HEK293 (cell line): ENCODE data around the gene BICRAL.

Experiments used
- CTCF ChIA-PET: fragments of 350-600 bp; formaldehyde crosslinking; extraction: SDS; loops from one replicate; lab custom pipeline; 2021; ENCODE audit warnings: antibody characterized with exemption; lab: Yijun Ruan, JAX
- POLR2A ChIA-PET: fragments of 300-600 bp; formaldehyde crosslinking; extraction: SDS; loops from one replicate; lab custom pipeline; 2020; ENCODE audit warnings: antibody characterized with exemption, inconsistent platforms; lab: Yijun Ruan, JAX
- H3K27ac ChIP-seq: fragments of 200-500 bp; sonication (Bioruptor generic); 2 replicates; pipeline ENCODE4 v1.5.1; 2014; ENCODE audit warnings: low read depth, low read length, control low read depth, inconsistent platforms; ENCODE audit errors: extremely low read depth
- H3K36me3 ChIP-seq, 2 experiments: fragments of 200-500 bp in 1 of 2; sonication (Bioruptor generic) in 1 of 2; 1 replicate in 1 of 2; 2 replicates in 1 of 2; pipeline ENCODE4 v1.5.1; 2014 to 2017; ENCODE audit warnings: inconsistent platforms in 2 of 2, low read length in 2 of 2; ENCODE audit not compliant: control insufficient read depth in 2 of 2, insufficient read depth in 1 of 2
- H3K4me1 ChIP-seq: fragments of 200-500 bp; sonication (Bioruptor generic); 2 replicates; pipeline ENCODE4 v1.5.1; 2014; ENCODE audit warnings: mild to moderate bottlenecking, low read length, inconsistent platforms; ENCODE audit not compliant: control insufficient read depth, insufficient read depth
- H3K4me3 ChIP-seq: 2 replicates; pipeline ENCODE4 v1.5.1; 2011; ENCODE audit warnings: low read depth, mild to moderate bottlenecking, control low read depth, low read length, moderate library complexity
- H3K9me3 ChIP-seq: fragments of 200-500 bp; sonication (Bioruptor generic); 2 replicates; pipeline ENCODE4 v1.5.1; 2014; ENCODE audit warnings: low read depth, low read length, inconsistent platforms; ENCODE audit not compliant: control insufficient read depth, insufficient read depth
- CTCF ChIP-seq: fragments of 450-650 bp; formaldehyde crosslinking; IDR thresholded peaks from 2 replicates; pipeline ENCODE4 v1.5.1; 2016; ENCODE audit warnings: missing biosample characterization, missing genetic modification characterization
- PRDM1 ChIP-seq: fragments of 450-650 bp; formaldehyde crosslinking; IDR thresholded peaks from 2 replicates; pipeline ENCODE4; 2016; ENCODE audit warnings: missing biosample characterization, missing genetic modification characterization
- PRDM2 ChIP-seq: fragments of 450-650 bp; formaldehyde crosslinking; IDR thresholded peaks from 2 replicates; pipeline ENCODE4 v1.5.1; 2016; ENCODE audit warnings: missing biosample characterization, missing genetic modification characterization, borderline replicate concordance
- ZBTB17 ChIP-seq: fragments of 450-650 bp; formaldehyde crosslinking; IDR thresholded peaks from 2 replicates; pipeline ENCODE4 v1.5.1; 2016; ENCODE audit warnings: missing biosample characterization, missing genetic modification characterization
- ZBTB44 ChIP-seq: fragments of 450-650 bp; IDR thresholded peaks from 2 replicates; pipeline ENCODE4 v1.5.1; 2018; ENCODE audit warnings: missing biosample characterization, mild to moderate bottlenecking, missing genetic modification characterization
- ZNF174 ChIP-seq: fragments of 450-650 bp; formaldehyde crosslinking; IDR thresholded peaks from 2 replicates; pipeline ENCODE4 v1.5.0; 2017; ENCODE audit warnings: missing biosample characterization, mild to moderate bottlenecking, missing genetic modification characterization
- ZNF19 ChIP-seq: fragments of 450-650 bp; formaldehyde crosslinking; IDR thresholded peaks from 2 replicates; pipeline ENCODE4; 2016; ENCODE audit warnings: missing biosample characterization, missing genetic modification characterization, low read depth
- ZNF23 ChIP-seq: fragments of 450-650 bp; formaldehyde crosslinking; IDR thresholded peaks from 2 replicates; pipeline ENCODE4 v1.5.1; 2016; ENCODE audit warnings: missing biosample characterization, missing genetic modification characterization, borderline replicate concordance
- ZNF335 ChIP-seq: fragments of 450-650 bp; formaldehyde crosslinking; conservative IDR thresholded peaks from 2 replicates; pipeline ENCODE4 v1.5.1; 2016; ENCODE audit warnings: missing biosample characterization, missing genetic modification characterization
- ZNF544 ChIP-seq: fragments of 450-650 bp; formaldehyde crosslinking; IDR thresholded peaks from 2 replicates; pipeline ENCODE4 v1.5.0; 2017; ENCODE audit warnings: missing biosample characterization, missing genetic modification characterization
- ZNF571 ChIP-seq: fragments of 450-650 bp; formaldehyde crosslinking; IDR thresholded peaks from 2 replicates; pipeline ENCODE4 v1.5.0; 2017; ENCODE audit warnings: missing biosample characterization, missing genetic modification characterization
- ZNF585B ChIP-seq: fragments of 450-650 bp; formaldehyde crosslinking; IDR thresholded peaks from 2 replicates; pipeline ENCODE4 v1.5.1; 2016; ENCODE audit warnings: missing biosample characterization, missing genetic modification characterization
- ZNF791 ChIP-seq: fragments of 450-650 bp; formaldehyde crosslinking; IDR thresholded peaks from 2 replicates; pipeline ENCODE4 v1.5.1; 2016; ENCODE audit warnings: missing biosample characterization, missing genetic modification characterization
- ZSCAN18 ChIP-seq: fragments of 450-650 bp; formaldehyde crosslinking; IDR thresholded peaks from 2 replicates; pipeline ENCODE4 v1.5.1; 2016; ENCODE audit warnings: missing biosample characterization, missing genetic modification characterization
- ZSCAN30 ChIP-seq: fragments of 450-650 bp; IDR thresholded peaks from 2 replicates; pipeline ENCODE4 v1.5.1; 2018; ENCODE audit warnings: missing biosample characterization, mild to moderate bottlenecking, missing genetic modification characterization, moderate library complexity
- TF ChIP-seq, protein P1 (sequence below): fragments of 450-650 bp; formaldehyde crosslinking; IDR thresholded peaks from 2 replicates; pipeline ENCODE4 v1.5.1; 2017; ENCODE audit warnings: missing biosample characterization, mild to moderate bottlenecking, missing genetic modification characterization, moderate library complexity

BICRAL gene

GRCh38 chr6:42911171-42912021 is 129.5 kb downstream of the BICRAL start:
- Histone ChIP-seq H3K9me3 (no peaks in the 10 kb centered on the region), H3K4me3 (no peak overlapping the region), H3K27ac (no peak overlapping the region), H3K4me1 (no peaks in the 10 kb centered on the region), H3K36me3 (no peaks in the 10 kb centered on the region)
- ChIA-PET CTCF (interaction anchor here (1.1 to 2.6 kb wide), 2 partner anchors 10 to 232 kb away, joined by 4 to 25 read pairs; no protein-coding TSS in a partner anchor), POLR2A (interaction anchor here (0.6 to 0.7 kb wide), 2 partner anchors 103 to 143 kb away, joined by 4 to 5 read pairs; partner anchors contain the start of gene KLHDC3)
- TF ChIP-seq ZNF23 (no peak), ZSCAN18 (tag by site-specific recombination) (no peak), ZBTB44 (tag by site-specific recombination) (no peak), ZNF791 (tag by site-specific recombination) (no peak)
- TF ChIP-seq, protein P1, sequence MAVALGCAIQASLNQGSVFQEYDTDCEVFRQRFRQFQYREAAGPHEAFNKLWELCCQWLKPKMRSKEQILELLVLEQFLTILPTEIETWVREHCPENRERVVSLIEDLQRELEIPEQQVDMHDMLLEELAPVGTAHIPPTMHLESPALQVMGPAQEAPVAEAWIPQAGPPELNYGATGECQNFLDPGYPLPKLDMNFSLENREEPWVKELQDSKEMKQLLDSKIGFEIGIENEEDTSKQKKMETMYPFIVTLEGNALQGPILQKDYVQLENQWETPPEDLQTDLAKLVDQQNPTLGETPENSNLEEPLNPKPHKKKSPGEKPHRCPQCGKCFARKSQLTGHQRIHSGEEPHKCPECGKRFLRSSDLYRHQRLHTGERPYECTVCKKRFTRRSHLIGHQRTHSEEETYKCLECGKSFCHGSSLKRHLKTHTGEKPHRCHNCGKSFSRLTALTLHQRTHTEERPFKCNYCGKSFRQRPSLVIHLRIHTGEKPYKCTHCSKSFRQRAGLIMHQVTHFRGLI, result no peak

GRCh38 chr6:42914546-42914945 is 132.7 kb downstream of the BICRAL start:
- H3K4me1 ChIP-seq, result no peaks in the 10 kb centered on the region
- ChIA-PET POLR2A (interaction anchor here (0.7 to 2.6 kb wide), 4 partner anchors 15 to 402 kb away, joined by 3 to 18 read pairs (median 6); partner anchors contain the start of genes CNPY3 and KLHDC3), CTCF (interaction anchor here (0.6 to 1.9 kb wide), 6 partner anchors 9 to 229 kb away, joined by 3 to 11 read pairs (median 8); partner anchors contain the start of gene CNPY3)
- no peak overlapping the region for H3K27ac ChIP-seq
- no peak overlapping the region for H3K4me3 ChIP-seq
- TF ChIP-seq PRDM1 (tag by site-specific recombination), result no peak
- no peak for TF ChIP-seq ZNF174 (tag by site-specific recombination)
- peak; percentile 40; the same call in 1 of the 2 replicates for TF ChIP-seq ZNF335 (tag by site-specific recombination)
- TF ChIP-seq ZBTB17 (tag by site-specific recombination), result peak; percentile 58
- no peaks in the 10 kb centered on the region for H3K36me3 ChIP-seq
- no peaks in the 10 kb centered on the region for H3K9me3 ChIP-seq

DNA sequence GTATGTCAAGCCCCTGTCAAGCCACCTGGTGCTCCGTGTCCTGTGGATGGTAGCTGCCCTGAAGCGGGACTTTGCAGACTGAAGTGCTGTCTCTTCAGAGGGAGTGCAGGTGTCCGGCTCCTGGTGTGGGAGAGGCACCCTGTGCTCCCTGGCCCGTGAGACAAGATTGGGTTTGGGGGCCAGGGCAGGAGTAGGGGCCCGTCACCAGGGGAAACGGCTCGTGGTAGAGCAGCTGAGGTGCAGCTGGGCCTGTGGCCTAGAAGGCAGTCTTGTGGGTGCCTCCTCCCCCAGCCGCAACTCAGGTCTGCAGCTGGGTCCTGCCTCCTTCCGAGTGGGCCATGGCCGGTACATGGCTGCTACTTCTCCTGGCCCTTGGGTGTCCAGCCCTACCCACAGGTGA is 133.9 kb downstream of the BICRAL start, which contains the start of gene PTCRA:
Gene PTCRA, plus strand, starts transcription at position 322 of the 400 bp plus-strand sequence. Its CDS starts 17 bp downstream, at position 339.
- Histone ChIP-seq H3K27ac (no peak within 1 kb of the TSS), H3K4me1 (no peaks in the 10 kb centered on the region), H3K9me3 (no peaks in the 10 kb centered on the region), H3K4me3 (no peak within 1 kb of the TSS), H3K36me3 (no peaks in the 10 kb centered on the region)
- ChIA-PET CTCF (interaction anchor here (1.2 to 1.8 kb wide), 2 partner anchors 14 kb away, joined by 6 to 7 read pairs; no protein-coding TSS in a partner anchor), POLR2A (interaction anchor here (0.7 to 4.6 kb wide), 4 partner anchors 10 to 874 kb away, joined by 3 to 27 read pairs (median 10); partner anchors contain the start of gene CNPY3)
- no peak for TF ChIP-seq ZSCAN30 (tag by site-specific recombination)
- TF ChIP-seq CTCF (tag by site-specific recombination), result no peak
- no peak for TF ChIP-seq ZNF335 (tag by site-specific recombination)
- no peak for TF ChIP-seq ZNF571 (tag by site-specific recombination)
- no peak for TF ChIP-seq ZNF544 (tag by site-specific recombination)
- no peak for TF ChIP-seq ZNF19
- TF ChIP-seq PRDM2 (tag by site-specific recombination), result no peak
- TF ChIP-seq ZNF585B (tag by site-specific recombination), result no peak
